SU-DHL-6 (cell line): Measurements from ENCODE around the gene RUNX1.

Experiments used
- H2AFZ ChIP-seq: fragments of 200-600 bp; sonication (generic); 2 replicates; pipeline ENCODE4 v1.6.1; 2014; ENCODE audit warnings: low read depth, mild to moderate bottlenecking, moderate library complexity, mixed read lengths, antibody characterized with exemption, low read length; ENCODE audit not compliant: severe bottlenecking
- H3F3A ChIP-seq: fragments of 200-600 bp; shearing (Covaris generic); 2 replicates; pipeline ENCODE4 v1.6.0; 2016; ENCODE audit warnings: antibody characterized with exemption, mild to moderate bottlenecking; ENCODE audit not compliant: insufficient read depth
- H3K27ac ChIP-seq: fragments of 200-600 bp; sonication (generic); 2 replicates; pipeline ENCODE4 v1.5.1; 2016; ENCODE audit warnings: low read depth, mild to moderate bottlenecking, low read length, moderate library complexity, mixed read lengths
- H3K27me3 ChIP-seq: fragments of 200-600 bp; sonication (generic), shearing (Covaris generic); 2 replicates; pipeline ENCODE4 v1.6.0; 2014; ENCODE audit warnings: mild to moderate bottlenecking, low read length
- H3K36me3 ChIP-seq: fragments of 200-600 bp; sonication (generic); 2 replicates; pipeline ENCODE4 v1.6.1; 2014; ENCODE audit warnings: mild to moderate bottlenecking, low read length, mixed read lengths
- H3K4me2 ChIP-seq: fragments of 300-600, 200-600 bp; shearing (Covaris generic), sonication (generic); 2 replicates; pipeline ENCODE4 v1.6.0; 2014; ENCODE audit warnings: low read length, low read depth, mild to moderate bottlenecking; ENCODE audit not compliant: poor library complexity, severe bottlenecking
- H3K4me3 ChIP-seq: fragments of 200-600 bp; sonication (generic); 2 replicates; pipeline ENCODE4 v1.5.1; 2014; ENCODE audit warnings: antibody characterized with exemption, low read length, mild to moderate bottlenecking, mixed read lengths; ENCODE audit not compliant: insufficient read depth, poor library complexity, severe bottlenecking
- H3K79me2 ChIP-seq: fragments of 200-600 bp; sonication (generic); 2 replicates; pipeline ENCODE4 v1.6.1; 2014; ENCODE audit warnings: mild to moderate bottlenecking, low read length, moderate library complexity; ENCODE audit not compliant: insufficient read depth
- H3K9ac ChIP-seq: fragments of 200-600 bp; sonication (generic); 2 replicates; pipeline ENCODE4 v1.7.0; 2014; ENCODE audit warnings: mild to moderate bottlenecking, low read length
- H3K9me2 ChIP-seq: fragments of 200-600 bp; sonication (generic); replicated peaks from 2 replicates; pipeline ENCODE4 v1.6.1; 2014; ENCODE audit warnings: low read length; ENCODE audit not compliant: insufficient read depth
- H3K9me3 ChIP-seq: fragments of 200-600 bp; sonication (generic); 2 replicates; pipeline ENCODE4 v1.6.1; 2014; ENCODE audit warnings: low read length, mixed read lengths; ENCODE audit not compliant: insufficient read depth
- H4K20me1 ChIP-seq: fragments of 200-600 bp; sonication (generic); 2 replicates; pipeline ENCODE4 v1.6.1; 2014; ENCODE audit warnings: low read depth, mild to moderate bottlenecking, antibody characterized with exemption, low read length, moderate library complexity, mixed read lengths
- CTCF ChIP-seq: fragments of 200-600 bp; sonication (generic); IDR thresholded peaks from one replicate; pipeline ENCODE4 v1.5.1; 2017; ENCODE audit warnings: antibody characterized with exemption, mild to moderate bottlenecking, low read length, moderate library complexity; ENCODE audit not compliant: insufficient read depth, poor library complexity, severe bottlenecking
- EZH2phosphoT487 ChIP-seq: fragments of 200-600 bp; sonication (generic), shearing (Covaris generic); conservative IDR thresholded peaks from 2 replicates; pipeline ENCODE4 v1.6.1; 2018; ENCODE audit warnings: mild to moderate bottlenecking, antibody characterized with exemption, low read length, moderate library complexity, mixed read lengths

Gene RUNX1

DNA sequence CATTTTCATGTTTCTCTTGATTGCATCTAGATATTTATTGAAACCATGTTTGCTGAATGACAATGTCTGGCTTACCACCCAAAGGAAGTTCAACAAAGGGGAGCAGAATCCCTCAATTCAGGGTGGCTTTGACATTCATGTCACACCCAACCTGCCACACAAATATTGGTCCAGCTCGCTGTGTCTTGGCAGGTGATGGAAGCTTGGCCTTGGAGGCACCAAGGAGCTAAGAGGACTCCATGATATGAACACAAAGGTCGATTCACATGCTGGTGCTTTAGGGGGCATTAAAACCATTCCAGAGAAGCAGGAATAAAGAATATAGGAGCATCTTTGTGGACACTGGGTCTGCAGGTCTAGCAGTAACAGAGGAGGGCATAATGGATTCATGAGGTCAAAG lies 114.8 kb downstream of the RUNX1 start:
- Histone ChIP-seq H3K9me3 (no peaks in the 10 kb centered on the region), H3F3A (no peaks in the 10 kb centered on the region), H4K20me1 (0 out of 2 replicates have a peak, but pooled peaks cover 4% of the 10 kb centered on the region), H2AFZ (no peak overlapping the region), H3K79me2 (peaks cover 63% of the 10 kb centered on the region), H3K27me3 (no peaks in the 10 kb centered on the region), H3K27ac (no peak overlapping the region), H3K9me2 (no peaks in the 10 kb centered on the region), H3K36me3 (no peaks in the 10 kb centered on the region), H3K4me3 (no peak overlapping the region), H3K9ac (no peak overlapping the region), H3K4me2 (no peak overlapping the region)
- TF ChIP-seq CTCF (no peak), EZH2phosphoT487 (no peak)

DNA sequence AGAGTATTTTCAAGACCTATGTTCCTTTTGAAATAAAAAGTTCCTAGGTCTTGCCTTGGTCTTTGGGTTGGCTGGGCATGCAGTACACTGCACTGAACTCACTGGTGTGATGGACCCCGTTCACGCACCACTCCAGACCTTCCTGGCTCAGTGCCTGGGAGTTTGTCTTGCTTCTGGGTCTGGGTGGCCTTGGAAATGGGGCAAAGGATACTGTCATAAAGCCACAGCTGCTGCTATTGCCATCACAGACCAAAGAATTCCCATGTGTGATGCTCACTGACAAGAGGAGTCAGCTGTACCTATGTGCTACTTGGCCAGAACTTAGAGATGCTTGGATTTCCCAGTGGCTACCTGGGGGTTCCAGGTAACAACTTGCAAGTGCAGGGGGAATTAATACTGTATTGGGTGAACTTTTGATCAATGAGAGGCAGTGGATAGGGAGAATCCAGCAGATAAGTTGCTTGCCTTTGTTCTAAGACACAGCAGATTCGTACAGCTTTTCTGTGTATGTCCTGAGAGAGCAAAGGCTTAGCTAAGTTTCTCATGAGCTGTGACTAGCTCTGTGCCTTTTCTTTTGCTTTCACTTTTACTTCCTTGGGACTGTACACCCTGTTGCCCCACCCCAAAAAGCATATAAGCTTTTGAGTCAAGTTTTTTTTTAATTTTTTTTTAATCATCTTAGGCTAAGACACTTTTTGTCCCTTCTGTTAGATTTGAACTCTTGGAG lies 115.3 kb downstream of the RUNX1 start:
- Histone ChIP-seq H3K36me3 (no peaks in the 10 kb centered on the region), H3K4me3 (no peak overlapping the region), H4K20me1 (0 out of 2 replicates have a peak, but pooled peaks cover 4% of the 10 kb centered on the region), H2AFZ (no peak overlapping the region), H3K9me2 (no peaks in the 10 kb centered on the region), H3K27me3 (no peaks in the 10 kb centered on the region), H3K27ac (no peak overlapping the region), H3K79me2 (peaks cover 64% of the 10 kb centered on the region), H3K4me2 (no peak overlapping the region), H3K9ac (no peak overlapping the region), H3K9me3 (no peaks in the 10 kb centered on the region), H3F3A (no peaks in the 10 kb centered on the region)
- TF ChIP-seq EZH2phosphoT487 = no peak
- no peak for TF ChIP-seq CTCF

DNA sequence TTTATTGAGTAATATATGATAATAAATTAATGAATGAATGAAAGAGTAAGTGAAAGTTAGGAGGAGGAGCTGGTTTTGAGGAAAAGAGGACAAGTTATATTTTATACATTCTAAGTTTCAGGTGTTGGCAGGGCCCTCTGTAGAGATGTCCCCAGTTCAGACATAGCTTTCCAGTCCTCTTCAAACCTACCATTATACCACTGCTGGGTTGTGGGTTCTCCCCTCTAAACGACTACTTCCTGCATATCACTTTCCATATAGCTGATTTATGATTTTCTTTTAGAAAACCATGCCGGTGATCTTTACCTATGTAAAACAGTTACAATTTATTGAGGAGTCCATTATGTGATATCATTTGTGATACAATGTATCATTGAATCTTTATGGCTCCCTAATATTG lies 116.9 kb downstream of the RUNX1 start:
- no peak overlapping the region for H3K27ac ChIP-seq
- no peaks in the 10 kb centered on the region for H3K36me3 ChIP-seq
- no peaks in the 10 kb centered on the region for H3K9me3 ChIP-seq
- no peak overlapping the region for H3K9ac ChIP-seq
- H3K4me2 ChIP-seq = no peak overlapping the region
- H4K20me1 ChIP-seq = 0 out of 2 replicates have a peak, but pooled peaks cover 4% of the 10 kb centered on the region
- TF ChIP-seq EZH2phosphoT487 (no peak), CTCF (no peak)
- no peaks in the 10 kb centered on the region for H3K9me2 ChIP-seq
- no peak overlapping the region for H3K4me3 ChIP-seq
- H3K27me3 ChIP-seq = no peaks in the 10 kb centered on the region
- peaks cover 65% of the 10 kb centered on the region for H3K79me2 ChIP-seq
- H3F3A ChIP-seq = no peaks in the 10 kb centered on the region
- H2AFZ ChIP-seq = no peak overlapping the region
